Measurements from ENCODE around the gene SH2D3C. TPM values are rescaled to one million over a fixed set of nuclear protein-coding genes. Genes with fewer than 3 reads are reported as not detected.

SH2D3C gene
- total and polyA plus RNA-seq, 9 of the 15 experiments (the other 6 are each of a cell fraction or from before 2014, with no cell fraction given): 0.03 to 1.2 (median 0.22) TPM; not detected in 1

DNA sequence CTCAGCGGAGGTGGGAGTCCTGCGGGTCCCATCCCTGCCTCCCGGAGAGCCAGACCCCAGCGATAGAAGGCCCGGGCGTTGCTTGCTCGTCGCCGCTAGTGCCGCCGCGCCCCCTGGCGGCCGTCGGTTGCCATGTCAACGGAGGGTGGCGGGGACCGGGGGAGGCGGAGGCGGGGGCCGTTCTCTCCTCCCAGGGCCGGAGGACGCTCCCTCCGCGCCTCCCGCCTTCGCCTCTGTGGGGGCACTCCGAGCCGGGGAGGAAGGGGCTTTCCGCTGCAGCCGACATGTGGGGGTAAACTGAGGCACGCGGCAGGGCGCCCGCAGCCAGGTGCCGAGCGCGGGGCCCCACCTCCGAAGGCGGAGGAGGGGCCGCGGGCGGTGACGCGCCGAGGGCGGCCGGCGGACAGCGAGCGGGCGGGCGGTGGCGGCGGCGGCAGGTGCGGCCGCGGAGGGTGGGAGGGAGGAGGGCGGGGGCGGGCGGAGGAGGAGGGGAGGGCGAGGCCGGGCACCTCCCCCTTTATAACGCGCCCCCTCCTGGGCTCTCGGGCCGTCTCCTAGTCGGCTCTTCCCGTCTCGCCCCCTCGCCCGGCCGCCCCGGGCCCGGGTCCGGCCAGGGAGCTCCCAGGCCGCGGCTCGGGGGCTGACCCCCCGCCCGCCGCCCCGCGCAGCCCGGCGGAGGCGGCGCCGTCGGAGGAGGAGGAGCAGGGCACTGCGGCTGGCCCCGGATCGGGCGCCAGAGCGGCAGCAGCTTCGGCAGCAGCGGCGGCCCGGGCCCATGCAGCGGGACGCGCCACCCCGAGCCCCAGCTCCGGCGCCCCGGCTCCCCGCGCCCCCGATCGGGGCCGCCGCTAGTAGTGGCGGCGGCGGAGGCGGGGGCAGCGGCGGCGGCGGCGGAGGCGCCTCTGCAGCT is 6.8 kb upstream of the SH2D3C start (continued):
- TF ChIP-seq, protein P1, sequence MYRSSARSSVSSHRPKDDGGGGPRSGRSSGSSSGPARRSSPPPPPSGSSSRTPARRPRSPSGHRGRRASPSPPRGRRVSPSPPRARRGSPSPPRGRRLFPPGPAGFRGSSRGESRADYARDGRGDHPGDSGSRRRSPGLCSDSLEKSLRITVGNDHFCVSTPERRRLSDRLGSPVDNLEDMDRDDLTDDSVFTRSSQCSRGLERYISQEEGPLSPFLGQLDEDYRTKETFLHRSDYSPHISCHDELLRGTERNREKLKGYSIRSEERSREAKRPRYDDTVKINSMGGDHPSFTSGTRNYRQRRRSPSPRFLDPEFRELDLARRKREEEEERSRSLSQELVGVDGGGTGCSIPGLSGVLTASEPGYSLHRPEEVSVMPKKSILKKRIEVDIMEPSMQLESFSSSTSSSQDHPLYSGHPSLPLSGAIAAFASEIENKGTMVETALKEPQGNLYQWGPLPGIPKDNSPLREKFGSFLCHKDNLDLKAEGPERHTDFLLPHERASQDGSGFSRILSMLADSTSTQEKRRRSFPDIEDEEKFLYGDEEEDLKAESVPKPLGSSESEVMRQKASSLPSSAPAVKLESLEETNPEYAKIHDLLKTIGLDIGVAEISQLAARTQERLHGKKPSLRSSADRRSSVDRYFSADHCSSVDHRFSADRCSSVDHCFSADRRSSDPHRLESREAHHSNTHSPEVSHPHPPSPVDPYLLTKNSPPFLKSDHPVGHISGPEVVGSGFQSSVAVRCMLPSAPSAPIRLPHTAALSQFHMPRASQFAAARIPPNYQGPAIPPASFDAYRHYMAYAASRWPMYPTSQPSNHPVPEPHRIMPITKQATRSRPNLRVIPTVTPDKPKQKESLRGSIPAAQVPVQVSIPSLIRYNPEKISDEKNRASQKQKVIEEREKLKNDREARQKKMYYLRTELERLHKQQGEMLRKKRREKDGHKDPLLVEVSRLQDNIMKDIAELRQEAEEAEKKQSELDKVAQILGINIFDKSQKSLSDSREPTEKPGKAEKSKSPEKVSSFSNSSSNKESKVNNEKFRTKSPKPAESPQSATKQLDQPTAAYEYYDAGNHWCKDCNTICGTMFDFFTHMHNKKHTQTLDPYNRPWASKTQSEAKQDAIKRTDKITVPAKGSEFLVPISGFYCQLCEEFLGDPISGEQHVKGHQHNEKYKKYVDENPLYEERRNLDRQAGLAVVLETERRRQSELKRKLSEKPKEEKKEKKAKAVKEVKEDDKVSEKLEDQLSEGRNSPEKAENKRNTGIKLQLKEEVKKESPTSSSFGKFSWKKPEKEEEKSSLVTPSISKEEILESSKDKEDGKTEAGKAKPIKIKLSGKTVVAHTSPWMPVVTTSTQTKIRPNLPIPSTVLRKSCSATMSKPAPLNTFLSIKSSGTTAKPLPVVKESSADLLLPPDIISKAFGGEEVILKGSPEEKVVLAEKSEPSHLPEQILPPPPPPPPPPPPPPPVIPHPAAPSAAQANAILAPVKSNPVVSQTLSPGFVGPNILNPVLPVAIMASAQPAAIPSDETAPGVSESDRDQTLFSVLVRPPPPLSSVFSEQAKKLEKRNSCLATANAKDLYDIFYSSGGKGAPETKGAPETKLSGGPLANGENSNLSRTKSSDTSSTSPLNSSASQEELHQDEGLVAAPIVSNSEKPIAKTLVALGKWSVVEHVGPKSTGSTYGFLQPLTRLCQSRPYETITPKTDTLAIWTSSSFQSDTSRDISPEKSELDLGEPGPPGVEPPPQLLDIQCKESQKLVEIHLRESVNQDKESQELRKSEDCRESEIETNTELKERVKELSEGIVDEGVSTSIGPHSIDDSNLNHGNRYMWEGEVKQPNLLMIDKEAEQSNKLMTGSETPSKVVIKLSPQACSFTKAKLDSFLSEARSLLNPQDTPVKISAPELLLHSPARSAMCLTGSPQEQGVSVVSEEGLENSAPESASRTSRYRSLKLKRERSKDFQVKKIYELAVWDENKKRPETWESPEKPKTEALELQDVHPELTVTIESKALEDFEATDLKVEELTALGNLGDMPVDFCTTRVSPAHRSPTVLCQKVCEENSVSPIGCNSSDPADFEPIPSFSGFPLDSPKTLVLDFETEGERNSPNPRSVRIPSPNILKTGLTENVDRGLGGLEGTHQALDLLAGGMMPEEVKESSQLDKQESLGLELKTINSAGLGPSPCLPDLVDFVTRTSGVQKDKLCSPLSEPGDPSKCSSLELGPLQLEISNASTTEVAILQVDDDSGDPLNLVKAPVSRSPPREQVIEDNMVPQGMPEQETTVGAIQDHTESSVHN (IDR thresholded peaks at IDR 0.05; ENCODE audit: borderline replicate concordance in 1 of 2, low read depth in 1 of 2): no peak
- TF ChIP-seq RBM22 (IDR thresholded peaks at IDR 0.05; ENCODE audit: low read depth, low read length, poor library complexity, severe bottlenecking): peak; percentile 66
- peak; percentile 15 for TF ChIP-seq PCBP1 (IDR thresholded peaks at IDR 0.05; ENCODE audit: low read depth, low read length, poor library complexity, severe bottlenecking)
- TF ChIP-seq MTA3 (IDR thresholded peaks at IDR 0.05; ENCODE audit: borderline replicate concordance): peak; percentile 14; the same call in 1 of the 2 replicates
- no peak for TF ChIP-seq TAF1 (IDR thresholded peaks at IDR 0.05; ENCODE audit: control insufficient read depth, extremely low read depth, insufficient read depth, low read length, severe bottlenecking)
- no peak for TF ChIP-seq SREBF1 (IDR thresholded peaks at IDR 0.05; ENCODE audit: borderline replicate concordance, low read depth, low read length)
- TF ChIP-seq, protein P2, sequence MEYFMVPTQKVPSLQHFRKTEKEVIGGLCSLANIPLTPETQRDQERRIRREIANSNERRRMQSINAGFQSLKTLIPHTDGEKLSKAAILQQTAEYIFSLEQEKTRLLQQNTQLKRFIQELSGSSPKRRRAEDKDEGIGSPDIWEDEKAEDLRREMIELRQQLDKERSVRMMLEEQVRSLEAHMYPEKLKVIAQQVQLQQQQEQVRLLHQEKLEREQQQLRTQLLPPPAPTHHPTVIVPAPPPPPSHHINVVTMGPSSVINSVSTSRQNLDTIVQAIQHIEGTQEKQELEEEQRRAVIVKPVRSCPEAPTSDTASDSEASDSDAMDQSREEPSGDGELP (CRISPR knock-in tag; IDR thresholded peaks at IDR 0.05; ENCODE audit: borderline replicate concordance): peak; percentile 67
- TF ChIP-seq SIN3B (IDR thresholded peaks at IDR 0.05; ENCODE audit: low read depth): peak; percentile 38; the same call in 1 of the 2 replicates
- peak; percentile 57; the same call in 1 of the 2 replicates for TF ChIP-seq ARID2 (IDR thresholded peaks at IDR 0.05)
- TF ChIP-seq, protein P3, sequence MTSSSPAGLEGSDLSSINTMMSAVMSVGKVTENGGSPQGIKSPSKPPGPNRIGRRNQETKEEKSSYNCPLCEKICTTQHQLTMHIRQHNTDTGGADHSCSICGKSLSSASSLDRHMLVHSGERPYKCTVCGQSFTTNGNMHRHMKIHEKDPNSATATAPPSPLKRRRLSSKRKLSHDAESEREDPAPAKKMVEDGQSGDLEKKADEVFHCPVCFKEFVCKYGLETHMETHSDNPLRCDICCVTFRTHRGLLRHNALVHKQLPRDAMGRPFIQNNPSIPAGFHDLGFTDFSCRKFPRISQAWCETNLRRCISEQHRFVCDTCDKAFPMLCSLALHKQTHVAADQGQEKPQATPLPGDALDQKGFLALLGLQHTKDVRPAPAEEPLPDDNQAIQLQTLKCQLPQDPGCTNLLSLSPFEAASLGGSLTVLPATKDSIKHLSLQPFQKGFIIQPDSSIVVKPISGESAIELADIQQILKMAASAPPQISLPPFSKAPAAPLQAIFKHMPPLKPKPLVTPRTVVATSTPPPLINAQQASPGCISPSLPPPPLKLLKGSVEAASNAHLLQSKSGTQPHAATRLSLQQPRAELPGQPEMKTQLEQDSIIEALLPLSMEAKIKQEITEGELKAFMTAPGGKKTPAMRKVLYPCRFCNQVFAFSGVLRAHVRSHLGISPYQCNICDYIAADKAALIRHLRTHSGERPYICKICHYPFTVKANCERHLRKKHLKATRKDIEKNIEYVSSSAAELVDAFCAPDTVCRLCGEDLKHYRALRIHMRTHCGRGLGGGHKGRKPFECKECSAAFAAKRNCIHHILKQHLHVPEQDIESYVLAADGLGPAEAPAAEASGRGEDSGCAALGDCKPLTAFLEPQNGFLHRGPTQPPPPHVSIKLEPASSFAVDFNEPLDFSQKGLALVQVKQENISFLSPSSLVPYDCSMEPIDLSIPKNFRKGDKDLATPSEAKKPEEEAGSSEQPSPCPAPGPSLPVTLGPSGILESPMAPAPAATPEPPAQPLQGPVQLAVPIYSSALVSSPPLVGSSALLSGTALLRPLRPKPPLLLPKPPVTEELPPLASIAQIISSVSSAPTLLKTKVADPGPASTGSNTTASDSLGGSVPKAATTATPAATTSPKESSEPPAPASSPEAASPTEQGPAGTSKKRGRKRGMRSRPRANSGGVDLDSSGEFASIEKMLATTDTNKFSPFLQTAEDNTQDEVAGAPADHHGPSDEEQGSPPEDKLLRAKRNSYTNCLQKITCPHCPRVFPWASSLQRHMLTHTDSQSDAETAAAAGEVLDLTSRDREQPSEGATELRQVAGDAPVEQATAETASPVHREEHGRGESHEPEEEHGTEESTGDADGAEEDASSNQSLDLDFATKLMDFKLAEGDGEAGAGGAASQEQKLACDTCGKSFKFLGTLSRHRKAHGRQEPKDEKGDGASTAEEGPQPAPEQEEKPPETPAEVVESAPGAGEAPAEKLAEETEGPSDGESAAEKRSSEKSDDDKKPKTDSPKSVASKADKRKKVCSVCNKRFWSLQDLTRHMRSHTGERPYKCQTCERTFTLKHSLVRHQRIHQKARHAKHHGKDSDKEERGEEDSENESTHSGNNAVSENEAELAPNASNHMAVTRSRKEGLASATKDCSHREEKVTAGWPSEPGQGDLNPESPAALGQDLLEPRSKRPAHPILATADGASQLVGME (CRISPR knock-in tag; IDR thresholded peaks at IDR 0.05): 0 out of 2 replicates have a peak, but pooled peaks have one; percentile 25

Data from K562 (cell line).